NB4 (cell line): ENCODE measurements around the gene TLDC2.
"Not testable (repeated sequence)": the region's sequence is repeated elsewhere in the genome, so short reads cannot be mapped to it uniquely, and the experiment has no call there.

Experiments used
- DNase-seq: peaks from one replicate; pipeline ENCODE4 v3.0.0; 2010; ENCODE audit warnings: low read depth
- H3K4me3 ChIP-seq: one replicate; pipeline ENCODE4 v1.5.1; 2011; ENCODE audit warnings: mild to moderate bottlenecking, low read depth, low read length, moderate library complexity
- CTCF ChIP-seq: IDR thresholded peaks from one replicate; pipeline ENCODE4 v1.5.1; 2012; ENCODE audit warnings: low read depth, low read length
- MYC ChIP-seq: IDR thresholded peaks from 2 replicates; pipeline ENCODE4 v1.6.1; 2011; ENCODE audit warnings: low read depth, low read length
- POLR2A ChIP-seq: IDR thresholded peaks from 2 replicates; pipeline ENCODE4 v1.6.1; 2011; ENCODE audit warnings: mild to moderate bottlenecking; ENCODE audit not compliant: insufficient read length; ENCODE audit errors: extremely low read depth
- TF ChIP-seq, protein P1 (sequence below): IDR thresholded peaks from 2 replicates; pipeline ENCODE4 v1.6.1; 2011; ENCODE audit warnings: low read depth, low read length

TLDC2 gene

DNA sequence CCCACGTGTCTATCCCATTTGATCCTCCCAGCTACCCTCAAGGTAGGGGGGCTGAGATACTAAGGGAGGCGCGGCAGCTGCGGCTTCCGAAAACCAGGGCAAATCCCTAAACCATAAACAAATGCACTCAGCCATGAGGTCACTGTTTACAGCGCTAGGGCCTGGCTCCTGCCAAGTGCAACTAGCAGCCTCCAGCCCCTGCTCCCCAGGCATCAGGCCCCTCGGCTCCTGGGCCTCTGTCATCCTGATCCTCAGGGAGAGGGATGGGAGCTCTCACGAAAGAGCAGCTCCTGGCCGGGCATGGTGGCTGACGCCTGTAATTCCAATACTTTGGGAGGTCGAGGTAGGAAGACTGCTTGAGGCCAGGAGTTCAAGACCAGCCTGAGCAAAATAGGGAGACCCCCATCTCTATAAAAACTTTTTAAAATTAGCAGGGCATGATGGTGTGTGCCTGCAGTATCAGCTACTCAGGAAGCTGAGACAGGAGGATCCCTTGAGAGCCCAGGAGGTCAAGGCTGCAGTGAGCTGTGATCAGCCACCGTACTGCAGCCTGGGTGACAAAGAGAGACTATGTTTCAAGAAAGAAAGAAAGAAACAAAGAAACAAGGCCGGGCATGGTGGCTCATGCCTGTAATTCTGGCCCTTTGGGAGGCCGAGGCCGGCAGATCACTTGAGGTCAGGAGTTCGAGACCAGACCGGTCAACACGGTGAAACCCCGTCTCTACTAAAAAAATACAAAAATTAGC is 42.5 kb upstream of the TLDC2 start:
- TF ChIP-seq CTCF (no peak), POLR2A (no peak)
- TF ChIP-seq, protein P1, sequence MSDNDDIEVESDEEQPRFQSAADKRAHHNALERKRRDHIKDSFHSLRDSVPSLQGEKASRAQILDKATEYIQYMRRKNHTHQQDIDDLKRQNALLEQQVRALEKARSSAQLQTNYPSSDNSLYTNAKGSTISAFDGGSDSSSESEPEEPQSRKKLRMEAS = no peak
- no peak for DNase-seq
- no peak overlapping the region for H3K4me3 ChIP-seq

DNA sequence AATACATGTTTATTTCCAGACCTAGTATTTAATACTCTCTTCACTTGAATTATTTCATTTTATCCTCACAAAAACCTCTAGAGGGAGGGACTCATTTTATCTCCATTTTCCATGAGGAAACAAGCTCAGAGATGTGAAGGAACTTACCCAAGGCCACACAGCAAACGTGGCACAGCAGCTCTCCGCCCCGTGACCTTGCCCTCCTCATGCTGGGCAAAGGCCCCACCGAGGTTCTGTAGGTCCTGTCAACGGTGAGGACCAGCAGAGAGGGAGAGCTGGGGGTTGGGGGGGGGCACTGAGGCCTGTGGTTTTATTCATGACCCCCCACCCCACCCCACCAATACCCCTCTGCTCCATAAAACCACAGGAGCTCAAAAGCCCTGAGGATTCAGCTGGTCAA is 40.9 kb upstream of the TLDC2 start:
- peak overlapping the region; percentile 35 for H3K4me3 ChIP-seq
- no peak for DNase-seq
- TF ChIP-seq POLR2A = no peak
- TF ChIP-seq, protein P1 = no peak
- no peak for TF ChIP-seq CTCF
- TF ChIP-seq MYC = no peak

GRCh38 chr20:36835453-36836198 is 40.3 kb upstream of the TLDC2 start:
- H3K4me3 ChIP-seq = peak overlapping the region; percentile 35
- DNase-seq = peak; percentile 98
- TF ChIP-seq MYC = peak; percentile 72
- TF ChIP-seq, protein P1 = peak; percentile 59; the same call in 1 of the 2 replicates
- no peak for TF ChIP-seq CTCF
- peak; percentile 65 for TF ChIP-seq POLR2A

GRCh38 chr20:36836591-36837269 is 39.2 kb upstream of the TLDC2 start:
- H3K4me3 ChIP-seq = peak overlapping the region; percentile 8
- TF ChIP-seq CTCF = peak; percentile 84
- TF ChIP-seq, protein P1 = peak; percentile 53; the same call in 1 of the 2 replicates
- peak; percentile 40; the same call in 1 of the 2 replicates for TF ChIP-seq MYC
- no peak for TF ChIP-seq POLR2A
- DNase-seq = peak; percentile 93

GRCh38 chr20:36838376-36838775 is 37.6 kb upstream of the TLDC2 start:
- not testable (repeated sequence) for DNase-seq

DNA sequence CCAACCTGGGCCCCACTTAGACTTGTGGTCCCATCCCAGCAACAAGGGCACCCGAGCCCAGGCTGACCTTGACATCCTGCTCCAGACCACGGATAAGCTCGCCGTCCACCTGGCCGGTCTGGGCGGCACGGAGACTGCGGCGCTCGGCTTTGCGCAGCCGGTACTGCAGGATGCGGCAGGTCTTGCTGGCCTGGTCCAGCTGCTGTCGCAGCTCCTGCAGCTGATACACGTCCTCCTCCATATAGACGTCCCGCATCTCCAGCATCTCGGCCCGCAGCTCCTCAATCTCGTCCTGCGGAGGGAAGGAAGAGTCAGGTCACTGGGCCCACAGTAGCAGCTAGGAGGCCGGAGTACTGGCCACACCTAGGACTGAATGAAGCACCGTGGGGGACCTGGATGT is 36.8 kb upstream of the TLDC2 start:
- TF ChIP-seq, protein P1 = no peak
- no peak for DNase-seq
- no peak overlapping the region for H3K4me3 ChIP-seq

More at GRCh38 chr20:36838376-36838775, 37.6 kb upstream of the TLDC2 start:
- H3K4me3 ChIP-seq = not testable (repeated sequence)

DNA sequence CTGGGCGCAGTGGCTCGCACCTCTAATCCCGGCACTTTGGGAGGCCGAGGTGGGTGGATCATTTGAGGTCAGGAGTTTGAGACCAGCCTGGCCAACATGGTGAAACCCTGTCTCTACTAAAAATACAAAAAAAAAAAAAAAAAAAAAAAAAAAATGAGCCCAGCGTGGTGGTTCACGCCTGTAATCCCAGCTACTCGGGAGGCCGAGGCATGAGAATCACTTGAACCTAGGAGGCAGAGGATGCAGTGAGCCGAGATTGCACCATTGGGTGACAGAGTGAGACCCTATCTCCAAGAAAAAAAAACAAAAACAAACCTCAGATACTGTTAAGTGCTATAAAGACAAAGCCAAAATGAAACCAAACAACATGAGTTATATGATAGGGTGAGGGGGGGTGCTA is 34.9 kb upstream of the TLDC2 start:
- DNase-seq, H3K4me3 ChIP-seq: not testable (repeated sequence)
